G401 (cell line): ENCODE data around the gene PPARG. TPM values are rescaled to one million over a fixed set of nuclear protein-coding genes. Genes with fewer than 3 reads are reported as not detected.

ENCODE experiments used
- total RNA-seq: library from RNA; depleted of rRNA; stranded (reverse); fragments of >200 nt; shearing (Covaris generic); gene quantifications from 2 replicates; pipeline ENCODE4 v1.2.3, GENCODE V29; 2014; rRNA removed

The PPARG gene
- total RNA-seq, 1 experiment from 2014 or later = not detected

Other genes with a start within 250 kb of the PPARG start
- gene TIMP4, start 130.2 kb upstream of the PPARG start, total RNA-seq = 0.12 TPM in 1 of 2 replicates, not detected in the other
- 21.4 and 32.0 TPM in 2 replicates for gene TSEN2, start 195.4 kb downstream of the PPARG start, total RNA-seq